Measurements from ENCODE around the gene SIPA1L3. TPM values are rescaled to one million over a fixed set of nuclear protein-coding genes. Genes with fewer than 3 reads are reported as not detected.
A peak's percentile ranks its signal among the peaks of the same experiment; 100 is the strongest.

The SIPA1L3 gene
- total and polyA plus RNA-seq, 2 experiments from 2014 or later, result 15.7 to 54.1 TPM

DNA sequence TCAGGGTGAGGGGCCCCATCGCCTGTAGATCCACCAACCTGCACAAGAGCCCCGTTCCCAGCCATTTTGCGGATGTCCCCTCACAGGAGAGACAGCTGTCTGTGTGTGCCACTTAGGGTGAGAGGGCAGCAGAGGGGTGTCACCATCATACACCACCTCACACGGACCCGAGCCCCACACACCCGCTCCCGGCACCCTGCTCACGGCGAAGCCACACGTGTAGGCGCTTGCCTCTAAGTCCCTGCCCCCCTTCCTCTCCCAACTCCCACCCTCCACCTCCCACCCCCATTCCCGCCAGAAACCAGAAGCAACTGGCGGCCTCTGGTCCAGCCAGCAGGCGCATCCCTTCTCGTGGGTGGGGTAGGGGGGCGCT, 321.0 kb downstream of the SIPA1L3 start:
- H3K36me3 ChIP-seq (ENCODE audit: insufficient read depth), result no peaks in the 10 kb centered on the region
- peaks cover 8% of the 10 kb centered on the region; the same call in 1 of the 2 replicates for H3K27me3 ChIP-seq (ENCODE audit: insufficient read depth)
- Mint-ChIP-seq H3K36me3 (ENCODE audit: low read depth) (no peaks in the 10 kb centered on the region; the same call in 2 of the 3 replicates), H3K4me3 (peak overlapping the region; percentile 74), H3K27me3 (ENCODE audit: insufficient read depth, low read depth, poor library complexity) (peaks cover 31% of the 10 kb centered on the region), H3K4me1 (peaks cover 26% of the 10 kb centered on the region), H3K27ac (peak overlapping the region; percentile 84), H3K9me3 (no peaks in the 10 kb centered on the region; the same call in none of the 3 replicates)
- H3K4me2 ChIP-seq, result peak overlapping the region; percentile 80
- H2AFZ ChIP-seq, result peak overlapping the region; percentile 56; the same call in 1 of the 2 replicates
- DNase-seq (ENCODE audit: low spot score) (peak; percentile 69), ATAC-seq (peak; percentile 8)
- peaks cover 10% of the 10 kb centered on the region for H3K79me2 ChIP-seq (replicated peaks; ENCODE audit: insufficient read depth)
- peaks cover 22% of the 10 kb centered on the region for H3K4me1 ChIP-seq (ENCODE audit: insufficient read depth)
- no peaks in the 10 kb centered on the region for H4K20me1 ChIP-seq (replicated peaks; ENCODE audit: insufficient read depth)
- peak overlapping the region; percentile 55 for H3K4me3 ChIP-seq
- H3K27ac ChIP-seq (ENCODE audit: low read depth), result no peak overlapping the region
- no peak for TF ChIP-seq EZH2 (IDR thresholded peaks at IDR 0.05; ENCODE audit: low read depth, unreplicated experiment)
- no peak for TF ChIP-seq CREB1 (CRISPR knock-in tag; IDR thresholded peaks at IDR 0.05; ENCODE audit: low read depth)
- TF ChIP-seq STAT1 (IDR thresholded peaks at IDR 0.05; ENCODE audit: unreplicated experiment), result no peak
- TF ChIP-seq, protein P1, sequence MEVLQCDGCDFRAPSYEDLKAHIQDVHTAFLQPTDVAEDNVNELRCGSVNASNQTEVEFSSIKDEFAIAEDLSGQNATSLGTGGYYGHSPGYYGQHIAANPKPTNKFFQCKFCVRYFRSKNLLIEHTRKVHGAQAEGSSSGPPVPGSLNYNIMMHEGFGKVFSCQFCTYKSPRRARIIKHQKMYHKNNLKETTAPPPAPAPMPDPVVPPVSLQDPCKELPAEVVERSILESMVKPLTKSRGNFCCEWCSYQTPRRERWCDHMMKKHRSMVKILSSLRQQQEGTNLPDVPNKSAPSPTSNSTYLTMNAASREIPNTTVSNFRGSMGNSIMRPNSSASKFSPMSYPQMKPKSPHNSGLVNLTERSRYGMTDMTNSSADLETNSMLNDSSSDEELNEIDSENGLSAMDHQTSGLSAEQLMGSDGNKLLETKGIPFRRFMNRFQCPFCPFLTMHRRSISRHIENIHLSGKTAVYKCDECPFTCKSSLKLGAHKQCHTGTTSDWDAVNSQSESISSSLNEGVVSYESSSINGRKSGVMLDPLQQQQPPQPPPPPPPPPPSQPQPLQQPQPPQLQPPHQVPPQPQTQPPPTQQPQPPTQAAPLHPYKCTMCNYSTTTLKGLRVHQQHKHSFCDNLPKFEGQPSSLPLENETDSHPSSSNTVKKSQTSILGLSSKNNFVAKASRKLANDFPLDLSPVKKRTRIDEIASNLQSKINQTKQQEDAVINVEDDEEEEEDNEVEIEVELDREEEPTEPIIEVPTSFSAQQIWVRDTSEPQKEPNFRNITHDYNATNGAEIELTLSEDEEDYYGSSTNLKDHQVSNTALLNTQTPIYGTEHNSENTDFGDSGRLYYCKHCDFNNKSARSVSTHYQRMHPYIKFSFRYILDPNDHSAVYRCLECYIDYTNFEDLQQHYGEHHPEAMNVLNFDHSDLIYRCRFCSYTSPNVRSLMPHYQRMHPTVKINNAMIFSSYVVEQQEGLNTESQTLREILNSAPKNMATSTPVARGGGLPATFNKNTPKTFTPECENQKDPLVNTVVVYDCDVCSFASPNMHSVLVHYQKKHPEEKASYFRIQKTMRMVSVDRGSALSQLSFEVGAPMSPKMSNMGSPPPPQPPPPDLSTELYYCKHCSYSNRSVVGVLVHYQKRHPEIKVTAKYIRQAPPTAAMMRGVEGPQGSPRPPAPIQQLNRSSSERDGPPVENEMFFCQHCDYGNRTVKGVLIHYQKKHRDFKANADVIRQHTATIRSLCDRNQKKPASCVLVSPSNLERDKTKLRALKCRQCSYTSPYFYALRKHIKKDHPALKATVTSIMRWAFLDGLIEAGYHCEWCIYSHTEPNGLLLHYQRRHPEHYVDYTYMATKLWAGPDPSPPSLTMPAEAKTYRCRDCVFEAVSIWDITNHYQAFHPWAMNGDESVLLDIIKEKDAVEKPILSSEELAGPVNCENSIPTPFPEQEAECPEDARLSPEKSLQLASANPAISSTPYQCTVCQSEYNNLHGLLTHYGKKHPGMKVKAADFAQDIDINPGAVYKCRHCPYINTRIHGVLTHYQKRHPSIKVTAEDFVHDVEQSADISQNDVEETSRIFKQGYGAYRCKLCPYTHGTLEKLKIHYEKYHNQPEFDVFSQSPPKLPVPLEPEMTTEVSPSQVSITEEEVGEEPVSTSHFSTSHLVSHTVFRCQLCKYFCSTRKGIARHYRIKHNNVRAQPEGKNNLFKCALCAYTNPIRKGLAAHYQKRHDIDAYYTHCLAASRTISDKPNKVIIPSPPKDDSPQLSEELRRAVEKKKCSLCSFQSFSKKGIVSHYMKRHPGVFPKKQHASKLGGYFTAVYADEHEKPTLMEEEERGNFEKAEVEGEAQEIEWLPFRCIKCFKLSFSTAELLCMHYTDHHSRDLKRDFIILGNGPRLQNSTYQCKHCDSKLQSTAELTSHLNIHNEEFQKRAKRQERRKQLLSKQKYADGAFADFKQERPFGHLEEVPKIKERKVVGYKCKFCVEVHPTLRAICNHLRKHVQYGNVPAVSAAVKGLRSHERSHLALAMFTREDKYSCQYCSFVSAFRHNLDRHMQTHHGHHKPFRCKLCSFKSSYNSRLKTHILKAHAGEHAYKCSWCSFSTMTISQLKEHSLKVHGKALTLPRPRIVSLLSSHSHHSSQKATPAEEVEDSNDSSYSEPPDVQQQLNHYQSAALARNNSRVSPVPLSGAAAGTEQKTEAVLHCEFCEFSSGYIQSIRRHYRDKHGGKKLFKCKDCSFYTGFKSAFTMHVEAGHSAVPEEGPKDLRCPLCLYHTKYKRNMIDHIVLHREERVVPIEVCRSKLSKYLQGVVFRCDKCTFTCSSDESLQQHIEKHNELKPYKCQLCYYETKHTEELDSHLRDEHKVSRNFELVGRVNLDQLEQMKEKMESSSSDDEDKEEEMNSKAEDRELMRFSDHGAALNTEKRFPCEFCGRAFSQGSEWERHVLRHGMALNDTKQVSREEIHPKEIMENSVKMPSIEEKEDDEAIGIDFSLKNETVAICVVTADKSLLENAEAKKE (CRISPR knock-in tag; IDR thresholded peaks at IDR 0.05), result no peak
- TF ChIP-seq, protein P2, sequence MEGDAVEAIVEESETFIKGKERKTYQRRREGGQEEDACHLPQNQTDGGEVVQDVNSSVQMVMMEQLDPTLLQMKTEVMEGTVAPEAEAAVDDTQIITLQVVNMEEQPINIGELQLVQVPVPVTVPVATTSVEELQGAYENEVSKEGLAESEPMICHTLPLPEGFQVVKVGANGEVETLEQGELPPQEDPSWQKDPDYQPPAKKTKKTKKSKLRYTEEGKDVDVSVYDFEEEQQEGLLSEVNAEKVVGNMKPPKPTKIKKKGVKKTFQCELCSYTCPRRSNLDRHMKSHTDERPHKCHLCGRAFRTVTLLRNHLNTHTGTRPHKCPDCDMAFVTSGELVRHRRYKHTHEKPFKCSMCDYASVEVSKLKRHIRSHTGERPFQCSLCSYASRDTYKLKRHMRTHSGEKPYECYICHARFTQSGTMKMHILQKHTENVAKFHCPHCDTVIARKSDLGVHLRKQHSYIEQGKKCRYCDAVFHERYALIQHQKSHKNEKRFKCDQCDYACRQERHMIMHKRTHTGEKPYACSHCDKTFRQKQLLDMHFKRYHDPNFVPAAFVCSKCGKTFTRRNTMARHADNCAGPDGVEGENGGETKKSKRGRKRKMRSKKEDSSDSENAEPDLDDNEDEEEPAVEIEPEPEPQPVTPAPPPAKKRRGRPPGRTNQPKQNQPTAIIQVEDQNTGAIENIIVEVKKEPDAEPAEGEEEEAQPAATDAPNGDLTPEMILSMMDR (conservative IDR thresholded peaks at IDR 0.05; ENCODE audit: low read depth in 2 of 2), result no peak
- TF ChIP-seq, protein P3, sequence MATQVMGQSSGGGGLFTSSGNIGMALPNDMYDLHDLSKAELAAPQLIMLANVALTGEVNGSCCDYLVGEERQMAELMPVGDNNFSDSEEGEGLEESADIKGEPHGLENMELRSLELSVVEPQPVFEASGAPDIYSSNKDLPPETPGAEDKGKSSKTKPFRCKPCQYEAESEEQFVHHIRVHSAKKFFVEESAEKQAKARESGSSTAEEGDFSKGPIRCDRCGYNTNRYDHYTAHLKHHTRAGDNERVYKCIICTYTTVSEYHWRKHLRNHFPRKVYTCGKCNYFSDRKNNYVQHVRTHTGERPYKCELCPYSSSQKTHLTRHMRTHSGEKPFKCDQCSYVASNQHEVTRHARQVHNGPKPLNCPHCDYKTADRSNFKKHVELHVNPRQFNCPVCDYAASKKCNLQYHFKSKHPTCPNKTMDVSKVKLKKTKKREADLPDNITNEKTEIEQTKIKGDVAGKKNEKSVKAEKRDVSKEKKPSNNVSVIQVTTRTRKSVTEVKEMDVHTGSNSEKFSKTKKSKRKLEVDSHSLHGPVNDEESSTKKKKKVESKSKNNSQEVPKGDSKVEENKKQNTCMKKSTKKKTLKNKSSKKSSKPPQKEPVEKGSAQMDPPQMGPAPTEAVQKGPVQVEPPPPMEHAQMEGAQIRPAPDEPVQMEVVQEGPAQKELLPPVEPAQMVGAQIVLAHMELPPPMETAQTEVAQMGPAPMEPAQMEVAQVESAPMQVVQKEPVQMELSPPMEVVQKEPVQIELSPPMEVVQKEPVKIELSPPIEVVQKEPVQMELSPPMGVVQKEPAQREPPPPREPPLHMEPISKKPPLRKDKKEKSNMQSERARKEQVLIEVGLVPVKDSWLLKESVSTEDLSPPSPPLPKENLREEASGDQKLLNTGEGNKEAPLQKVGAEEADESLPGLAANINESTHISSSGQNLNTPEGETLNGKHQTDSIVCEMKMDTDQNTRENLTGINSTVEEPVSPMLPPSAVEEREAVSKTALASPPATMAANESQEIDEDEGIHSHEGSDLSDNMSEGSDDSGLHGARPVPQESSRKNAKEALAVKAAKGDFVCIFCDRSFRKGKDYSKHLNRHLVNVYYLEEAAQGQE (IDR thresholded peaks at IDR 0.05; ENCODE audit: unreplicated experiment), result no peak
- TF ChIP-seq, protein P4, sequence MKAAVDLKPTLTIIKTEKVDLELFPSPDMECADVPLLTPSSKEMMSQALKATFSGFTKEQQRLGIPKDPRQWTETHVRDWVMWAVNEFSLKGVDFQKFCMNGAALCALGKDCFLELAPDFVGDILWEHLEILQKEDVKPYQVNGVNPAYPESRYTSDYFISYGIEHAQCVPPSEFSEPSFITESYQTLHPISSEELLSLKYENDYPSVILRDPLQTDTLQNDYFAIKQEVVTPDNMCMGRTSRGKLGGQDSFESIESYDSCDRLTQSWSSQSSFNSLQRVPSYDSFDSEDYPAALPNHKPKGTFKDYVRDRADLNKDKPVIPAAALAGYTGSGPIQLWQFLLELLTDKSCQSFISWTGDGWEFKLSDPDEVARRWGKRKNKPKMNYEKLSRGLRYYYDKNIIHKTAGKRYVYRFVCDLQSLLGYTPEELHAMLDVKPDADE (IDR thresholded peaks at IDR 0.05), result no peak
- no peak for TF ChIP-seq ZNF331 (CRISPR knock-in tag; IDR thresholded peaks at IDR 0.05; ENCODE audit: low read depth)
- no peak for TF ChIP-seq JUNB (IDR thresholded peaks at IDR 0.05; ENCODE audit: unreplicated experiment)
- no peak for TF ChIP-seq EZH2phosphoT487 (IDR thresholded peaks at IDR 0.05; ENCODE audit: unreplicated experiment)
- no peak for TF ChIP-seq ZNF114 (CRISPR knock-in tag; IDR thresholded peaks at IDR 0.05)
- TF ChIP-seq POLR2AphosphoS5 (IDR thresholded peaks at IDR 0.05; ENCODE audit: low read depth), result no peak
- no peak for TF ChIP-seq NANOG (IDR thresholded peaks at IDR 0.05; ENCODE audit: borderline replicate concordance)
- peaks cover 21% of the 10 kb centered on the region for H3F3A ChIP-seq (replicated peaks; ENCODE audit: low read depth)
- no peaks in the 10 kb centered on the region for H3K9me2 ChIP-seq (ENCODE audit: insufficient read depth)

Measured in GM23338 (cell line).